ENCODE measurements around the gene CDHR1. TPM values are rescaled to one million over a fixed set of nuclear protein-coding genes. Genes with fewer than 3 reads are reported as not detected.

The CDHR1 gene
- total RNA-seq, 1 donor from 2014 or later = 1.4 TPM

- Histone ChIP-seq H2AFZ (replicated peaks) (no peak overlapping the region), H3F3A (ENCODE audit: low read depth) (no peaks in the 10 kb centered on the region), H3K27me3 (no peaks in the 10 kb centered on the region), H3K79me2 (ENCODE audit: low read depth) (no peaks in the 10 kb centered on the region), H3K9ac (no peak overlapping the region), H3K9me3 (ENCODE audit: low read depth) (no peaks in the 10 kb centered on the region), H3K36me3 (no peaks in the 10 kb centered on the region), H4K20me1 (ENCODE audit: low read depth) (no peaks in the 10 kb centered on the region), H3K4me2 (no peak overlapping the region), H3K4me1 (no peaks in the 10 kb centered on the region), H3K4me3 (no peak overlapping the region), H3K27ac (no peak overlapping the region)
- Mint-ChIP-seq H3K27ac (no peak overlapping the region), H3K9me3 (no peaks in the 10 kb centered on the region), H3K36me3 (no peaks in the 10 kb centered on the region), H3K4me3 (no peak overlapping the region), H3K27me3 (ENCODE audit: insufficient read depth, low read depth) (peaks cover 9% of the 10 kb centered on the region), H3K4me1 (no peaks in the 10 kb centered on the region)
- no peak for DNase-seq (ENCODE audit: low spot score)
- TF ChIP-seq CTCF (IDR thresholded peaks at IDR 0.05) (no peak), EZH2phosphoT487 (IDR thresholded peaks at IDR 0.05) (no peak), EZH2 (IDR thresholded peaks at IDR 0.05) (no peak)
Measured at GRCh38 chr10:84211566-84211965, 17.2 kb downstream of the CDHR1 start.

GRCh38 chr10:84212014-84212413, 17.7 kb downstream of the CDHR1 start:
- H3K36me3 Mint-ChIP-seq = no peaks in the 10 kb centered on the region
- H3K4me1 Mint-ChIP-seq = no peaks in the 10 kb centered on the region
- H3K9me3 Mint-ChIP-seq = no peaks in the 10 kb centered on the region
- H3K4me2 ChIP-seq = no peak overlapping the region
- no peaks in the 10 kb centered on the region for H3K36me3 ChIP-seq
- no peak overlapping the region for H3K9ac ChIP-seq
- TF ChIP-seq CTCF (IDR thresholded peaks at IDR 0.05) (no peak), EZH2 (IDR thresholded peaks at IDR 0.05) (no peak), EZH2phosphoT487 (IDR thresholded peaks at IDR 0.05) (no peak)
- H3K4me3 Mint-ChIP-seq = no peak overlapping the region
- no peaks in the 10 kb centered on the region for H3K79me2 ChIP-seq (ENCODE audit: low read depth)
- H3K27ac Mint-ChIP-seq = no peak overlapping the region
- no peak overlapping the region for H2AFZ ChIP-seq (replicated peaks)
- no peaks in the 10 kb centered on the region for H4K20me1 ChIP-seq (ENCODE audit: low read depth)
- no peak overlapping the region for H3K27ac ChIP-seq
- H3F3A ChIP-seq (ENCODE audit: low read depth) = no peaks in the 10 kb centered on the region
- H3K4me1 ChIP-seq = no peaks in the 10 kb centered on the region
- no peak for DNase-seq (ENCODE audit: low spot score)
- H3K4me3 ChIP-seq = no peak overlapping the region
- peaks cover 9% of the 10 kb centered on the region for H3K27me3 Mint-ChIP-seq (ENCODE audit: insufficient read depth, low read depth)
- H3K9me3 ChIP-seq (ENCODE audit: low read depth) = no peaks in the 10 kb centered on the region
- no peaks in the 10 kb centered on the region for H3K27me3 ChIP-seq

GRCh38 chr10:84213076-84213475, 18.7 kb downstream of the CDHR1 start:
- Histone ChIP-seq H3F3A (ENCODE audit: low read depth) (no peaks in the 10 kb centered on the region), H3K27ac (no peak overlapping the region), H3K27me3 (no peaks in the 10 kb centered on the region), H3K4me2 (no peak overlapping the region), H3K9me3 (ENCODE audit: low read depth) (no peaks in the 10 kb centered on the region), H4K20me1 (ENCODE audit: low read depth) (no peaks in the 10 kb centered on the region), H3K4me3 (no peak overlapping the region), H3K9ac (no peak overlapping the region), H2AFZ (replicated peaks) (no peak overlapping the region), H3K4me1 (no peaks in the 10 kb centered on the region), H3K79me2 (ENCODE audit: low read depth) (no peaks in the 10 kb centered on the region), H3K36me3 (no peaks in the 10 kb centered on the region)
- DNase-seq (ENCODE audit: low spot score) = no peak
- H3K4me3 Mint-ChIP-seq = no peak overlapping the region
- H3K4me1 Mint-ChIP-seq = no peaks in the 10 kb centered on the region
- H3K27me3 Mint-ChIP-seq (ENCODE audit: insufficient read depth, low read depth) = peaks cover 9% of the 10 kb centered on the region
- H3K9me3 Mint-ChIP-seq = no peaks in the 10 kb centered on the region
- no peaks in the 10 kb centered on the region for H3K36me3 Mint-ChIP-seq
- TF ChIP-seq EZH2 (IDR thresholded peaks at IDR 0.05) (no peak), CTCF (IDR thresholded peaks at IDR 0.05) (no peak), EZH2phosphoT487 (IDR thresholded peaks at IDR 0.05) (no peak)
- peak overlapping the region; percentile 12 for H3K27ac Mint-ChIP-seq

Data from neural progenitor cell (in vitro differentiated cells).